Glomerular endothelial cell (primary cell): ENCODE data around the gene KLF18. TPM values are rescaled to one million over a fixed set of nuclear protein-coding genes. Genes with fewer than 3 reads are reported as not detected.
"Not testable (repeated sequence)": the region's sequence is repeated elsewhere in the genome, so short reads cannot be mapped to it uniquely, and the experiment has no call there.

Experiments used
- DNase-seq: peaks from one replicate; pipeline ENCODE4 v3.0.0-alpha.2; 2011; ENCODE audit warnings: low read depth, low spot score; ENCODE audit errors: extremely low read depth
- total RNA-seq: library from RNA; depleted of rRNA; stranded (reverse); fragments of >200 nt; gene quantifications from 2 replicates; pipeline ENCODE4 v1.2.3, GENCODE V29; 2015

The KLF18 gene
- total RNA-seq, 1 donor from 2014 or later: not detected

DNA sequence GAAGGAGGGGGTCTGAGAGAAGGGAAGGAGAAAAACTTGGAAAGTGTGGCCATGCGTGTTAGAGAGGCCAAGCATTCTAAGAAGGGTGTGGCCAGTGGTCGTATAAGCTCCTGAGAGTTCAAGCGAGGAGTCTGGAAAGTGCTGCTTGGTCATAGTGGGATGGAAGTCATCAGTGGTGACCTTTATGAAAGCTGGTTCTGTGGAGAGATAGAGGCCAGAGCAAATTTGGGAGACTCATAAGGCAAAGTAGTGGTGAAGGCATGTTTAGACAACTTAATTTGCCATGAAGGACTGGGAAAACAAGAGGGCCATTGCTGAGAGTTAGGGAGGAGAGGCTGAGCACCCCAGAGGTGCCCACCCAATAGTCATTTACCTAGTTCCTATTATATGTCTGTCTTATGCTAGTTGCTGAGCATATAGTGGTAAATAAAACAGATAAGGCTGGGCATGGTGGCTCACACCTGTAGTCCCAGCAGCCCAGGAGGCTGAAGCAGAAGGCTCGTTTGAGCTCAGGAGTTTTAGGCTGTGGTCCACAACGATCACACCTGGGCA is 21.0 kb downstream of the KLF18 start:
- DNase-seq: no peak

DNA sequence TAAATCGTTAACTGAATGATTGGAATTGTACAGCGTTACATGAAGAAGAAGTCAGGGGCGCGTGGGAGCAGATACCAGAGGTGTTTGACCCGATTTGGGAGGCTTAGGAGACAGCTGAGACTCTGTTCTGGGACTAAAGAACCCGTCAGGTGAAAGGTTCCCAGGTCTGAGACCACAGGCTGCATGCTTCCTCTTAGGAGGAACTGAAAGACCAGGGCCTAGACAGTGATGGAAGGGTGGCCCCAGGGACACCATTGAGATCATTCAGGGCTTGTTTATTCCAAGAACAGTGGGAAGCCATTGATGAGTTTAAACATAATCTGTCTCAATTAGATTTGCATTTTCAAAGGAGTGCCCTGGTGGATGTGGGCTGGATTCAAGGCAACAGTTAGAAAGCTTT is 21.9 kb downstream of the KLF18 start:
- DNase-seq: no peak

DNA sequence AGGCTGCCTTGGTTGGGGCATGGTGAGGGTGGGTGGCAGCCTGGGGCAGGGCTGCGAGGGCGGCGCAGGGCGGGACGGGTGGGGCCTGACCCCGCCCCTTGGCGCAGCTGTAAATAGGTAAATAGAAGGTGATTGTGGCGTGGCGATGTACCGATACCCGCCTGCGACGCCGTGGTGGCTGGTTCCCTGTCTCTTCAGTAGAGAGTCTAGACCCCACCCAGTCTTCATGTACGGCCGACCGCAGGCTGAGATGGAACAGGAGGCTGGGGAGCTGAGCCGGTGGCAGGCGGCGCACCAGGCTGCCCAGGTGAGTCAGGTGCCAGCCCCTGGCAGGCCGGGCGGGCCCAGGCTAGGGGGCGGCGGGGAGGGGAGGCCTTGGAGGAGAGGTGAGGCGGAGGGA is 22.7 kb downstream of the KLF18 start, which contains the start of gene KLF17:
Gene KLF17, plus strand, starts transcription at position 140 of the 400 bp plus-strand sequence. Its CDS starts 87 bp downstream, at position 227.
- DNase-seq: no peak

DNA sequence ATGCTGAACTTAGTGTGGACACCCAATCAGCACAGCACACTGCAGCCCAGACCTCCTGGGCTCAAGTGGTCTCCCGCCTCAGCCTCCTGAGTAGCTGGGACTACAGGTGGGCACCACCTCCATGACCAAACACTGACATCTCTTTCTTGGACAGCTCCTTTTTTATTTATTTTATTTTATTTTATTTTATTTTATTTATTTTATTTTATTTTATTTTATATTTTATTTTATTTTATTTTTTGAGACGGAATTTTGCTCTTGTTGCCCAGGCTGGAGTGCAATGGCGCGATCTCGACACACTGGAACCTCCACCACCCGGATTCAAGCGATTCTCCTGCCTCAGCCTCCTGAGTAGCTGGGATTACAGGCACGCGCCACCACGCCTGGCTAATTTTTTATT is 24.2 kb downstream of the KLF18 start:
- DNase-seq: not testable (repeated sequence)

DNA sequence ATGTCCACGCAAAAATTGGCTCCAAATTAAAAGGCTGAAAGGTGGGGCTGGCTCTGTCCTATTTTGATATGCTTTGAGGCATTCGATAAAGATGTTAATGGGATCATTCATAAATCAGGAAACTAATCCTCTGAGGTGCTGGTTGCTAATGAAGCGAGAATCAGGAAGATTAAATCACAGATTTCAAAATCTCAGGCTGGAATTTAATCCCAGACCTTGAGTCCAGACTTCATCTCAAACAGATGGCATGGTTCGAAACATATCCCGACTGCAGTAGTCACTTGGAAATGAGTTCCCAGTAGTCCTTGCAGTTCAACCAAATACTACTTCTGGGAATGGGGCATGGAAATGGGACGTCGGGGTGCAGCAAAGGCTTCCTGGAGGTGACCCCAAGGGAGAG is 27.3 kb downstream of the KLF18 start:
- DNase-seq: no peak

DNA sequence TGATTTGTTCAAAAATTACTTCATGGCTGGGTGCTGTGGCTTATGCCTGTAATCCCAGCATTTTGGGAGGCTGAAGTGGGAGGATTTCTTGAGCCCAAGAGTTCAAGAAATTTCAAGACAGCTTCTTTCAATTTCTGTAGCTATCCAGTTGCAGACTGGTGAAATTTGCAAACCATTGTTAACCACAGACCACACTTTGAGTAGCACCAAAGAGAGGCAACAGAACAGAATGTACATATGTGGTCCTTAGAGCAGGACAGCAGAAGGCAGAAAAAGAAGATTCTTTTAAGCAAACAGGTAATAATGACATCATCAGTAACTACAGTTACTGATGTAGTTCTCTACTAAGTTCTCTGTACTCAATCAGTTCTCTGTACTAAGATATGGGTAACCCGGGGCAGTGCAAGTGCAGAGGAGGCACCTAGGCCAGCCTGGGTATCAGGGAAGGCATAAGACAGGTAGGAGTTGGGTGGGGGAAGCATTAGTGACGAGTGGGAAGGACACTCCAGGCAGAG is 28.3 kb downstream of the KLF18 start:
- no peak for DNase-seq

DNA sequence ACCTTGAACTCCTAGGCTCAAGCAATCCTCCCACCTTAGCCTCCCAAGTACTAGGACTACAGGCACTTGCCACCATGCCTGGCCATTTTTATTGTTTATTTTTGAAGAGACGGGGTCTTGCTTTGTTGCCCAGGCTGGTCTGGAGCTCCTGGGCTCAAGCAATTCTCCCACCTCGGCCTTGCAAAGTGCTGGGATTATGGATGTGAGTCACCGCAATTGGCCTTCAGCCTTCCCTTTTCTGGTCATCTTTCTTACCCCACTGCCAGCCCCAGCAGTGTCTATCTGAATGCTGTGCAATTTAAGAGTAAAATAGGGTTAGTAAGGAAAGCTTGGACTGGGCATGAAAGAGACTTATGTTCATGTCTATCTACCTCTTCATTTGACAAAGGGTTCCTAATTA is 28.9 kb downstream of the KLF18 start:
- no peak for DNase-seq

DNA sequence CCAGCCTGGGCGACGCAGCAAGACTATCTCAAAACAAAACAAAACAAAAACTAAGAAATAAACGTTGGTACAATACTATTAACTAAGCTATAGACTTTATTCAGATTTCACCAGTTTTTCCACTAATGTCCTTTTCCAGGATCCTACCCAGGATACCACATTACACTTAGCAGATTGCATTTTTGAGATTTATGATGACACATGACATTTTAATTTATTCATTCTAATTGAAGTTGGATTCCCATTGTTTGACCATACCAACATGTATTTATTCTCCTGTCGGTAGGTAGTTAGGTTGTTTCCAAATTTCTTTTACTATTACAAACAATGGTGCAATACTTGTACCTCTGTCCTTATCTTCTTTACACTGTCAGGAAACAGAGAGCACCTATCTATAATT is 29.6 kb downstream of the KLF18 start:
- DNase-seq: no peak

DNA sequence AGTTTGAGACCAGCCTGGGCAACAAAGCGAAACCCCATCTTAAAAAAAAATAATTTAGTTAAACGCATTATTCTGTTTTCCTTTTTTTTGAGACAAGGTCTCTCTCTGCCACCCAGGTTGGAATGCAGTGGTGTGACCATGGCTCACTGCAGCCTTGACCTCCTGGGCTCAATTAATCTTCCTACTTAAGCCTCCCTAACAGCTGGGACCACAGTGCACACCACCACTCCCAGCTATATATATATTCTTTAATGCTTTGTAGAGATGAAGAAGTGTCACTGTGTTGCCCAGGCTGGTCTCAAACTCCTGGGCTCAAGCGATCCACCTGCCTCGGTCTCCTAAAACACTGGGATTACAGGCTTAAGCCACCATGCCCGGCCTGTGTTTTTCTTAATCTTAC is 30.5 kb downstream of the KLF18 start:
- DNase-seq: no peak

DNA sequence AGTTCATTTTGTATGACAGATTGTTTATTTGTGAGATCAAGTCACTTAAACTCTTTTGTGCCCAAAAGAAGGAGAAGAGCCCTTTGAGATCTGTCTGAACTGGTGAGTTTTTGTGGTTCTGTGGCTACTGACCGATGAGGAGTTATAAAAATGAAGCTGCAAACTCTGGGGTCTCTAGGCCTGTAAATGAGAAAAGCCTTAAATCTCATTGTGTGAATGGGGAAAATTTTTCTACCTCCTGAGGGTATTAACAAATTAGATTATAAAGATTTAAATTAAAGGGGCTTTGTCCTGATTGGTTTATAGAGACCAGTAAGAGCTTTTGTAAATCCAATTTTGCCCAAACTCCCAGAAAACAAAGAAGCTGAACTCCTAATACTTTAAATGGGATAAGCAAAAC is 32.5 kb downstream of the KLF18 start:
- DNase-seq: no peak

DNA sequence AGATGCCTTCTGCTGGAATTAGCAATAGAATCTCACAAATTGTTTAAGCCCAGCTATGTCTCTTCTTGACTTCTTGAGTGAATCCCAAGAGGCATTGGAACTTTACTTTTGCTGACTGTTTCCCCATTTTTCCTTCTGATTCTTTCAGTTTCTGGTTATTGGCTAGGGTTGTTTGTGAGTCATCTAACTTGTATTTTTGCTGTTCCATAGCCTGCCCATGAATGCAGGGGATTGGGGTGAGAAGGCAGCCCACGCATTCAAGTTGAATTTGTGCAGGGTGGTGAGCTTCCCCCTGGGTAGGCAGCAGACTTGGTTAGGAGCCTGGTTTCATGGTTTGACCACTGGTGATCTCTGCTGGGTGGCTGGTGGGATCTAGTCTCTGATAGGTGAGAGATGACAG is 33.2 kb downstream of the KLF18 start:
- no peak for DNase-seq

DNA sequence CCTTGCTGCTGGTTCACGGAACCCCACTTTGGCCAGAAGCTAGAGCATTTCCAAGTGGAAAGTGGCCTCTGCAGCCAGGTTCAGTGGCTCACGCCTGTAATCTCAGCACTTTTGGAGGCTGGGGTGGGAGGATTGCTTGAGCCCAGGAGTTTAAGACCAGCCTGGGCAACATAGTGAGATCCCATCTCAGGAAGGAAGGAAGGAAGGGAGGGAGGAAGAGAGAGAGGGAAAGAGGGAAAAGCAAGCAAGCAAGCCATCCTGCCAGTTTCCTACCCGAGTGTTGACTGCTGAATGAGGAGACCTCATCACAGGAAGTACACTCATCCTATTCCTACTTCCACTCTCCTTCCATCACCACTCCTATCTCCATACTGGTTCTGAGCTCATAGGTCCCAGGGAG is 35.6 kb downstream of the KLF18 start:
- DNase-seq: no peak

DNA sequence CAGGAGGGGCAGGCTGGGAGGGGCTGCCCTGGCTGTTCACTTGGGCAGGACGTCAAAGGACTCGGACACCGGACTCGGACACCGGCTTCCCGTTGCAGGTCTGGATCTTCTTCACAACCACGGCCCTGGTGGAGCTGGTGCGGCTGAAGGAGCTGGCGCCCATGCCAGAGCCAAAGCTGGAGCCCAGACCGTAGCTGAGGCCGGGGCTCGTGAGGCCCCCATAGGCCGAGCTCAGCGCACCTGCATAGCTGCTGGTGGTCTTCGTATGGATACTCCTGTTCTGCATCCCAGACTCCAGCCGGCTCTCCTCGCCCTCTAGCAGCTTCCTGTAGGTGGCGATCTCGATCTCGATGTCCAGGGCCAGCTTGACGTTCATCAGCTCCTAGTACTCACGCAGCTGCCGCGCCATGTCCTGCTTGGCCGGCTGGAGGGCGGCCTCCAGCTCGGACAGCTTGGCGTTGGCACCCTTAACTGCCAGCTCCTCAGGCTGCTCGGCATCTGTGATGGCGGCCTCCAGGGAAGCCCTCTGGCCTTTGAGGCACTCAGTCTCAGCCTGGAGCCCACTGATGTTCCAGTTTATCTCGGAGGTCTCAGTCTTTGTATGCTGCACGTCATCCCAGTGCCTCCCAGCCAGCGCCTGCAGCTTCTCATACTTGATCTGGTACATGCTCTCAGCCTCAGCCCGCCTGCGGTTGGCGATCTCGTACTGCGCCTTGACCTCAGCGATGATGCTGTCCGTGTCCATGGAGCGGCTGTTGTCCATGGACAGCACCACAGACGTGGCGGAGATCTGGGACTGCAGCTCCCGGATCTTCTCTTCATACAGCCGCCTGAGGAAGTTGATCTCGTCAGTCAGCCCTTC is 37.9 kb downstream of the KLF18 start:
- no peak for DNase-seq

DNA sequence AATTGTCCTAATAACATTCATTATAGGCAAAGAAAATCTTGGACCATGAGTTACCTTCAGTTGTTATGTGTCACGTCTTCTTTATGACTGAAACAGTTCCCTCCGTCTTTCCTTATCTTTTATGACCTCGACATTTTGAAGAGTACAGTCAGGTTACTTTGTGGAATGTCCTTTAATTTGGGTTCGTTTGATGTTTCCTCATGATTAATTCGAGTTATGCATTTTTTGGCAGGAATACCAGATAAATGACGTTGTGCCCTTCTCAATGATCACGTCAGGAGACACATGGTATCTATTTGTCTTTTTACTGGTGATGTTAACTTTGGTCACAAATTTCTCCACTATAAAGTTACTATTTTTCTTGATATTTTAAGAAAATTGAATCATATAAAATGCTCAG is 40.1 kb downstream of the KLF18 start:
- no peak for DNase-seq

DNA sequence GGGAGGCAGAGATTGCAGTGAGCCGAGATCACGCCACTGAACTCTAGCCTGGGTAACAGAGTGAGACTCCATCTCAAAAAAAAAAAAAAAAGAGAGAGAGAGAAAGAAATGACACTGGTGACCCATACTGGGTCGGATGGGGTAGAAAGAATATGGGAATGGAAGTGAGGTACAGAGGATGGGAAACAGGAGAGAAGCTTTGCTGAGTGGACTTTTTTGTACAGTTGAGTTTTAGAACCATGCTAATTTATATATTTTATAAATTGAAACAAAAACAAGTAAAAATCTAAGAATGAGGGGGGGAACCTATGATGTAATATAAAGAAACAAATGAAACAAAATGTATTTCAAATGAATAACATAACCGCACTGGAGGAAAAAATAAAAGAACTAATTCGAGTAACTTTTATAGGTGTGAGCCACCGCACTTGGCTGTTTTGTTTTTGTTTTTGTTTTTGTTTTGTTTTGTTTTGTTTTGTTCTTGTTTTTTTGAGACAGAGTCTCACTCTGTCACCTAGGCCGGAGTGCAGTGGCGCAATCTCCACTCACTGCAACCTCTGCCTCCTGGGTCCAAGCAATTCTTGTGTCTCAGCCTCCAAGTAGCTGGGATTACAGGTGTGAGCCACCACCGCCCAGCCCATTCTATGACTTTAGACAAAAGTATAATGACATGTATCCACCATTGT is 41.1 kb downstream of the KLF18 start:
- DNase-seq: no peak

DNA sequence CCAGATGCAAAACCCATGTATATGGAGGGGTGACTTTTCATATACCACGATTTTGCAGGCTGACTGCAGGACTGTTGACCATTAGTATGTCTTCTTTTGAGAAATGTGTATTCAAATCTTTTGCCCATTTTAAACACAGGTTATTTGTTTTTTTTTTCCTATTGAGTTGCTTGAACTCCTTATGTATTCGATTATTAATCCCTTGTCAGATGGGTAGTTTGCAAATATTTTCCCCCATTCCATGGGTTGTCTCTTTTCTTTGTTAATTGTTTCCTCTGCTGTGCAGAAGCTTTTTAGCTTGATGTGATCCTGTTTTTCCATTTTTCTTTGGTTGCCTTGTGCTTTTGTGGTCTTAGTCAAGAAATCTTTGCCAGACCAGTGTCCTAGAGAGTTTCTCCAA is 47.4 kb downstream of the KLF18 start:
- DNase-seq: no peak

DNA sequence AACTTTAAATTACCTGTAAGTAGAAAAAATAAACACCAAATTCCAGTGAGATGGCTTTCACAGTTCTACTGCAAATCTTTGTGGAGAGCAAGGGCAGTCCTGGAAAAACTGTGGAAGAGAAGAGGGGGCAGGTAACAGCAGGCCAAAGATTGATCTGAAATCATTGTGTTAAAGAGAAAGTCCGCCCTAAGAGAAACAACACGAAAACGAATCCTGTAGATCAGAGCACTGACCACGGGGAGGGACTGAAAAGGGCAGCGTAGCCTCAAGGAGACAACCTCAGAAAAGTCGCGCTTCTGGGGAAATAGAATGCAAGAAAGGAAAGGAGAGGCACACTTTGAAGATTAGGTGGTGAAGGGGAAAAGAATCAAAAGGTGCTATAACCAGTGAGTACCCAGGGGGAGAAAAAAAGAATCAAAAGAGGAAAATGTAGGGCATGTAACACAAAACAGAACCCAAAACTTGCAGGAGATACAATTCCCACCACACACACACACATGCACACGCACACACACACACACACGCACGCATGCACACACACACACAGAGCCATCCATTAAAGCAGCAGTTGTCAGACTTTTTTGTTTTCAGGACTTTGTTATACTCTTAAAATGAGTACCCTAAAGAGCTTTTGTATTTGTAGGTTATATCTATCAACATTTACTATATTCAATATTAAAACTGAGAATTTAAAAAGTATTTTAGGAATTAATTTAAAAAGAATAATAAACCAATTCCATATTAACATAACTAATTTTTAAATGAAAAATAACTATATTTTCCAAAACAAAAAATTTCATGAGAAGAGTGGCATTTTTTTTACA is 50.8 kb downstream of the KLF18 start:
- no peak for DNase-seq

DNA sequence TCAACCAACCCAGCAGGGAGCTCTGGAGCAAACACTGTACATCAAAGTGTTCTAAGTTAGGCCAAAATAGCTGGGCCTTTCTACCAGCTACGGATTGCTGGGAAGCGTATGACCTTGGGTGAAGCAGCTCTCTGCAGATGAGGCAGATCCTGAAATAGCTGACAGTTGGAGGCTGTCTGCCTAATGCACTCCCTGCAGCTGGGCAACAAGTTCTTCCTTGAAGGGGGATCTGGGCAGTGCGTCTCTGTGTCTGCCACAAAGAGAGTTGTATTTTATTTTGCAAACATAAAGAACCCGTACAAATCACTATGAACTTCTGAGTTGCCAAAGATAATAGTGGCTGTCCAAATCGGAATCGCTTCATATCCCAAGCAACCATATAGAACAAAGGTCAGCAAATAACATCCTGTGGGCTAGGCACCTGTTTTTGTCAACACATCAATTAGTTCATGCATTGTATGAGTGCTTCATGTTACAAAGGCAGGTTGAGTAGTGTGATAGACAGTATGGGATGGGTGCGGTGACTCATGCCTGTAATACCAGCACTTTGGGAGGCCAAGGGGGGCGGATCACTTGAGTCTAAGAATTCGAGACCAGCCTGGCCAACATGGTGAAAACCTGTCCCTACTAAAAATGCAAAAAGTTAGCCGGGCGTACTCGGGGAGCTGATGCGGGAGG is 51.9 kb downstream of the KLF18 start:
- DNase-seq: no peak
